ENCODE data around the gene RIF1.

DNA sequence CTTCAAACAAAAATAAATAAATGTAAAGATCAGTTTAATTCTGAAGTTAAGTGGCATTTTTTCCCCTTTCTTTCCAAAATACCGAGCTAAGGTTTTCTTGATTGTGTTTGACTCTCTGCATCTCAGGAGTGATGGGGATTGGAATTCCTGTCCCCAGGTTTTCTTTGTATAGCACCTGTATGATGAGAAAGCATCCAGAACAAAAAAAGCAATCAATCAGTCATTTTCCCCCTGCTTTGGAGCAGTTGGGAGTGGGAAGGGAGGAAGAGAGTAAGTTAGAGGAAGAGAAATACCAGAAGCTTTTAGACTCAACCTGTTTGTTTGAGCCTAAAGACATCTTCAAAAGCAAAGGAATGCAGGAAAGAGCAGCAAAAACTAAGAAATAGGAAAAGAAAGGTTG is 88.5 kb downstream of the RIF1 start:
- no peak for TF ChIP-seq EZH2 (IDR thresholded peaks at IDR 0.05; ENCODE audit: low read length, unreplicated experiment)
- TF ChIP-seq, protein P1, sequence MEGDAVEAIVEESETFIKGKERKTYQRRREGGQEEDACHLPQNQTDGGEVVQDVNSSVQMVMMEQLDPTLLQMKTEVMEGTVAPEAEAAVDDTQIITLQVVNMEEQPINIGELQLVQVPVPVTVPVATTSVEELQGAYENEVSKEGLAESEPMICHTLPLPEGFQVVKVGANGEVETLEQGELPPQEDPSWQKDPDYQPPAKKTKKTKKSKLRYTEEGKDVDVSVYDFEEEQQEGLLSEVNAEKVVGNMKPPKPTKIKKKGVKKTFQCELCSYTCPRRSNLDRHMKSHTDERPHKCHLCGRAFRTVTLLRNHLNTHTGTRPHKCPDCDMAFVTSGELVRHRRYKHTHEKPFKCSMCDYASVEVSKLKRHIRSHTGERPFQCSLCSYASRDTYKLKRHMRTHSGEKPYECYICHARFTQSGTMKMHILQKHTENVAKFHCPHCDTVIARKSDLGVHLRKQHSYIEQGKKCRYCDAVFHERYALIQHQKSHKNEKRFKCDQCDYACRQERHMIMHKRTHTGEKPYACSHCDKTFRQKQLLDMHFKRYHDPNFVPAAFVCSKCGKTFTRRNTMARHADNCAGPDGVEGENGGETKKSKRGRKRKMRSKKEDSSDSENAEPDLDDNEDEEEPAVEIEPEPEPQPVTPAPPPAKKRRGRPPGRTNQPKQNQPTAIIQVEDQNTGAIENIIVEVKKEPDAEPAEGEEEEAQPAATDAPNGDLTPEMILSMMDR (conservative IDR thresholded peaks at IDR 0.05; ENCODE audit: low read depth, low read length): no peak
- TF ChIP-seq EZH2phosphoT487 (IDR thresholded peaks at IDR 0.05; ENCODE audit: borderline replicate concordance, low read length): no peak

All from PC-3 (cell line).